Fibroblast of mammary gland (primary cell): Measurements from ENCODE around the gene ELK1.
"Not testable (repeated sequence)": the region's sequence is repeated elsewhere in the genome, so short reads cannot be mapped to it uniquely, and the experiment has no call there.

ENCODE experiments used
- DNase-seq: peaks from one replicate; pipeline ENCODE4 v3.0.0-alpha.2; 2010; ENCODE audit warnings: low read depth
- H3K4me3 ChIP-seq: 2 replicates; pipeline ENCODE4 v1.5.1; 2011; ENCODE audit warnings: low read depth, mild to moderate bottlenecking, low read length, moderate library complexity; ENCODE audit not compliant: control insufficient read depth
- CTCF ChIP-seq: conservative IDR thresholded peaks from 2 replicates; pipeline ENCODE4 v1.5.1; 2011; ENCODE audit warnings: low read depth, low read length, inconsistent platforms; ENCODE audit not compliant: control insufficient read depth, insufficient read depth

The ELK1 gene

GRCh38 chrX:47650164-47651042 is at the start of gene ELK1:
Gene ELK1, minus strand, starts transcription at chrX:47650563. Its CDS starts 9,122 bp downstream, at chrX:47641441.
- TF ChIP-seq CTCF = no peak
- H3K4me3 ChIP-seq = peak within 1 kb of the TSS; percentile 64

DNA sequence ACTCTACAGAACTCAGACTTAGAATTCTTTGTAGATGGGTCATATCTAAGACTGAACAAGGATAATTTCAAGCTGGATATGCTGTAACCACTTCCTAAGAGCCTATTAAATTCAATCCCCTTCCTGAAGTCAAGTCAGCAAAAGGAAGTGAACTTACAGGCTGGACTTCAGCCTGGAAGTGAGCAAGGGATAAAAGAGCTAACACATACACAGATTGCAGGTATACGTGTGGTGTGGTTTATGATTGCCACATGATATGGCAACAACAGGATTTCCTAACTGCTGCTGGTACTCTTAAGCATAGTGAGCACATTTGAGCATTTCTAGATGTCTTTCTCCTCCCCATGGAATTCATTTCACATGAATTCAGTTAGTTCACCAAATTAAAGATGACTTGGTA is 46.8 kb upstream of the ELK1 start:
- DNase-seq = peak; percentile 28
- no peak for TF ChIP-seq CTCF
- no peak overlapping the region for H3K4me3 ChIP-seq

More at GRCh38 chrX:47650164-47651042, at the start of gene ELK1:
- peak; percentile 97 for DNase-seq

- TF ChIP-seq CTCF = no peak
- DNase-seq = peak; percentile 27
These were observed 39.8 kb upstream of the ELK1 start for GRCh38 chrX:47690175-47690574.

GRCh38 chrX:47687263-47687662 is 36.9 kb upstream of the ELK1 start:
- no peak for DNase-seq
- no peak overlapping the region for H3K4me3 ChIP-seq

More at GRCh38 chrX:47690175-47690574, 39.8 kb upstream of the ELK1 start:
- H3K4me3 ChIP-seq = no peak overlapping the region

DNA sequence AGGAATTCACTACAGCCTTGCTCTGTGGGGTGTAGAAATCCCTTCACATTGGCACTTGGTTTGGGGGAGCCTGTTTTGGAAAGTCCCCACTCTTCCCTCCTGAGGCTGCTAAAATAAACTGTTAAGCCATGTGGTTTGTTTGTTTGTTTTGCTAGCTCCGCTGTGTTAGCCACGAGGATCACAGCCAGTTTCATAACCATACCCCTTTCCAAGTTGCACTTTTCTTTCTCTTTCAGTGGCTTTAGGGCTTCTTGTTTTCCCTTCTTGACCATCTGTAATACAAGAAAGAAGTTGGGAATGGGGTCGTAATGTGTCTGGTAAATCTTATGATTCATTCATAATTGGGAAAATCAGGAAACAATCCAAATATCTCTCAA is 33.5 kb upstream of the ELK1 start:
- H3K4me3 ChIP-seq = no peak overlapping the region
- peak; percentile 50 for DNase-seq
- TF ChIP-seq CTCF = no peak

More at GRCh38 chrX:47687263-47687662, 36.9 kb upstream of the ELK1 start:
- no peak for TF ChIP-seq CTCF

- TF ChIP-seq CTCF = no peak
- H3K4me3 ChIP-seq = no peak overlapping the region
- DNase-seq = no peak
These were observed 32.9 kb upstream of the ELK1 start for GRCh38 chrX:47683184-47683828.

GRCh38 chrX:47675959-47676859 is 25.8 kb upstream of the ELK1 start:
- not testable (repeated sequence) for H3K4me3 ChIP-seq, DNase-seq
